GM23338 (cell line): ENCODE measurements around the gene TMED7. TPM values are rescaled to one million over a fixed set of nuclear protein-coding genes. Genes with fewer than 3 reads are reported as not detected.

Source experiments
- ATAC-seq: fragments of 200-7000 bp; cut with Tn5 transposase; 3 replicates; pipeline ENCODE4 v1.9.1; 2020
- DNase-seq: peaks from one replicate; pipeline ENCODE4 v3.0.0-alpha.2; 2015; ENCODE audit warnings: low spot score
- H2AFZ ChIP-seq: fragments of 200-600 bp; sonication (generic); 2 replicates; pipeline ENCODE4 v1.8.0; 2016; ENCODE audit warnings: antibody characterized with exemption, mild to moderate bottlenecking, moderate library complexity
- H3F3A ChIP-seq: fragments of 200-600 bp; sonication (generic); replicated peaks from 2 replicates; pipeline ENCODE4 v1.8.0; 2017; ENCODE audit warnings: antibody characterized with exemption, mixed run types, low read depth
- H3K27ac ChIP-seq: fragments of 200-600 bp; sonication (generic); 2 replicates; pipeline ENCODE4 v1.6.1; 2016; ENCODE audit warnings: low read depth
- H3K27me3 ChIP-seq: fragments of 200-600 bp; sonication (generic); 2 replicates; pipeline ENCODE4 v1.8.0; 2016; ENCODE audit warnings: mild to moderate bottlenecking, mixed run types, moderate library complexity; ENCODE audit not compliant: insufficient read depth
- H3K36me3 ChIP-seq: fragments of 200-600 bp; sonication (generic); 2 replicates; pipeline ENCODE4 v1.8.0; 2016; ENCODE audit warnings: mild to moderate bottlenecking; ENCODE audit not compliant: insufficient read depth
- H3K4me1 ChIP-seq: fragments of 200-600 bp; sonication (generic); 2 replicates; pipeline ENCODE4 v1.8.0; 2016; ENCODE audit warnings: mild to moderate bottlenecking, moderate library complexity; ENCODE audit not compliant: insufficient read depth
- H3K4me2 ChIP-seq: fragments of 200-600 bp; sonication (generic); 2 replicates; pipeline ENCODE4 v1.7.1; 2017; ENCODE audit warnings: mixed run types
- H3K4me3 ChIP-seq: fragments of 200-600 bp; sonication (generic); 2 replicates; pipeline ENCODE4 v1.6.1; 2016; ENCODE audit warnings: mixed run types
- H3K79me2 ChIP-seq: fragments of 200-600 bp; sonication (generic); replicated peaks from 2 replicates; pipeline ENCODE4 v1.8.0; 2017; ENCODE audit warnings: mild to moderate bottlenecking; ENCODE audit not compliant: insufficient read depth
- H3K9me2 ChIP-seq: fragments of 200-600 bp; sonication (generic); 2 replicates; pipeline ENCODE4 v1.8.0; 2017; ENCODE audit not compliant: insufficient read depth
- H4K20me1 ChIP-seq: fragments of 200-600 bp; sonication (generic); replicated peaks from 2 replicates; pipeline ENCODE4 v1.8.0; 2017; ENCODE audit warnings: mild to moderate bottlenecking; ENCODE audit not compliant: insufficient read depth
- H3K27ac Mint-ChIP-seq: 2 replicates; pipeline ENCODE4 v1.8.0; 2020; ENCODE audit warnings: inconsistent platforms, mild to moderate bottlenecking, moderate library complexity, mixed read lengths
- H3K27me3 Mint-ChIP-seq: 3 replicates; pipeline ENCODE4 v1.8.0; 2022; ENCODE audit warnings: low read depth, mild to moderate bottlenecking, moderate library complexity, mixed read lengths, inconsistent platforms; ENCODE audit not compliant: insufficient read depth, poor library complexity
- H3K36me3 Mint-ChIP-seq: 3 replicates; pipeline ENCODE4 v1.8.0; 2021; ENCODE audit warnings: low read depth, mild to moderate bottlenecking, inconsistent platforms, moderate library complexity, mixed read lengths
- H3K4me1 Mint-ChIP-seq: 3 replicates; pipeline ENCODE4 v1.8.0; 2020; ENCODE audit warnings: mild to moderate bottlenecking, inconsistent platforms, mixed read lengths
- H3K4me3 Mint-ChIP-seq: 3 replicates; pipeline ENCODE4 v1.8.0; 2021; ENCODE audit warnings: moderate library complexity, mild to moderate bottlenecking, inconsistent platforms, mixed read lengths
- H3K9me3 Mint-ChIP-seq: 3 replicates; pipeline ENCODE4 v1.8.0; 2020; ENCODE audit warnings: moderate library complexity, mild to moderate bottlenecking, inconsistent platforms, mixed read lengths
- CREB1 ChIP-seq: fragments of 250-450 bp; sonication (Bioruptor Pico); IDR thresholded peaks from 2 replicates; pipeline ENCODE4 v1.5.0; 2020; ENCODE audit warnings: low read depth, mild to moderate bottlenecking, moderate library complexity
- EZH2 ChIP-seq: fragments of 200-600 bp; sonication (generic); IDR thresholded peaks from one replicate; pipeline ENCODE4 v1.8.0; 2017; ENCODE audit warnings: antibody characterized with exemption, mild to moderate bottlenecking, low read depth; ENCODE audit not compliant: unreplicated experiment
- EZH2phosphoT487 ChIP-seq: fragments of 200-600 bp; sonication (generic); IDR thresholded peaks from one replicate; pipeline ENCODE4 v1.8.1; 2018; ENCODE audit warnings: antibody characterized with exemption; ENCODE audit not compliant: unreplicated experiment
- JUNB ChIP-seq: IDR thresholded peaks from one replicate; pipeline ENCODE4 v1.6.1; 2016; ENCODE audit warnings: antibody characterized with exemption; ENCODE audit not compliant: unreplicated experiment
- NANOG ChIP-seq: IDR thresholded peaks from 2 replicates; pipeline ENCODE4 v1.6.1; 2016; ENCODE audit warnings: antibody characterized with exemption, borderline replicate concordance
- POLR2AphosphoS5 ChIP-seq: IDR thresholded peaks from 2 replicates; pipeline ENCODE4 v1.6.1; 2016; ENCODE audit warnings: antibody characterized with exemption, low read depth
- STAT1 ChIP-seq: IDR thresholded peaks from one replicate; pipeline ENCODE4 v1.6.1; 2016; ENCODE audit warnings: antibody characterized with exemption; ENCODE audit not compliant: unreplicated experiment
- ZNF114 ChIP-seq: fragments of 250-450 bp; sonication (Bioruptor Pico); IDR thresholded peaks from 2 replicates; pipeline ENCODE4 v1.5.0; 2020; ENCODE audit warnings: mild to moderate bottlenecking, moderate library complexity
- ZNF331 ChIP-seq: fragments of 250-450 bp; sonication (Bioruptor Pico); IDR thresholded peaks from 2 replicates; pipeline ENCODE4 v1.5.0; 2020; ENCODE audit warnings: low read depth, mild to moderate bottlenecking, moderate library complexity
- ZNF462 ChIP-seq: fragments of 250-450 bp; sonication (Bioruptor Pico); IDR thresholded peaks from 2 replicates; pipeline ENCODE4 v1.5.0; 2020; ENCODE audit warnings: mild to moderate bottlenecking, moderate library complexity
- polyA plus RNA-seq: library from polyadenylated mRNA; unstranded; fragments of >200 nt; fragmentation: Nextera tagmentation; extraction: Ambion mirVana; gene quantifications from 2 replicates; pipeline ENCODE4 v1.2.1, GENCODE V29; 2016
- total RNA-seq: library from RNA; depleted of rRNA; stranded (reverse); fragments of >200 nt; shearing (Covaris generic); gene quantifications from 2 replicates; pipeline ENCODE4 v1.2.3, GENCODE V29; 2014
- TF ChIP-seq, protein P1 (sequence below): IDR thresholded peaks from one replicate; pipeline ENCODE4 v1.6.1; 2018; ENCODE audit warnings: antibody characterized with exemption; ENCODE audit not compliant: unreplicated experiment
- TF ChIP-seq, protein P2 (sequence below), 2 experiments: fragments of 200-600 bp in 1 of 2; sonication (generic) in 1 of 2; conservative IDR thresholded peaks; 2 replicates each; pipeline versions ENCODE4 v1.5.1 to v1.6.1; 2016 to 2017; ENCODE audit warnings: antibody characterized with exemption in 2 of 2, low read depth in 2 of 2, mild to moderate bottlenecking in 2 of 2, moderate library complexity in 1 of 2
- TF ChIP-seq, protein P3 (sequence below): IDR thresholded peaks from 2 replicates; pipeline ENCODE4 v1.6.1; 2016; ENCODE audit warnings: antibody characterized with exemption

Gene TMED7
- total and polyA plus RNA-seq, 2 experiments from 2014 or later, result 30.2 to 158 TPM

GRCh38 chr5:115621365-115621900 is 4.4 kb downstream of the TMED7 start:
- no peak overlapping the region for H3K4me3 Mint-ChIP-seq
- no peak for TF ChIP-seq EZH2phosphoT487
- no peak for TF ChIP-seq ZNF114
- TF ChIP-seq EZH2, result no peak
- no peak for TF ChIP-seq POLR2AphosphoS5
- no peak for TF ChIP-seq CREB1 (CRISPR knock-in tag)
- no peak for TF ChIP-seq JUNB
- TF ChIP-seq ZNF331 (CRISPR knock-in tag), result no peak
- TF ChIP-seq, protein P1, sequence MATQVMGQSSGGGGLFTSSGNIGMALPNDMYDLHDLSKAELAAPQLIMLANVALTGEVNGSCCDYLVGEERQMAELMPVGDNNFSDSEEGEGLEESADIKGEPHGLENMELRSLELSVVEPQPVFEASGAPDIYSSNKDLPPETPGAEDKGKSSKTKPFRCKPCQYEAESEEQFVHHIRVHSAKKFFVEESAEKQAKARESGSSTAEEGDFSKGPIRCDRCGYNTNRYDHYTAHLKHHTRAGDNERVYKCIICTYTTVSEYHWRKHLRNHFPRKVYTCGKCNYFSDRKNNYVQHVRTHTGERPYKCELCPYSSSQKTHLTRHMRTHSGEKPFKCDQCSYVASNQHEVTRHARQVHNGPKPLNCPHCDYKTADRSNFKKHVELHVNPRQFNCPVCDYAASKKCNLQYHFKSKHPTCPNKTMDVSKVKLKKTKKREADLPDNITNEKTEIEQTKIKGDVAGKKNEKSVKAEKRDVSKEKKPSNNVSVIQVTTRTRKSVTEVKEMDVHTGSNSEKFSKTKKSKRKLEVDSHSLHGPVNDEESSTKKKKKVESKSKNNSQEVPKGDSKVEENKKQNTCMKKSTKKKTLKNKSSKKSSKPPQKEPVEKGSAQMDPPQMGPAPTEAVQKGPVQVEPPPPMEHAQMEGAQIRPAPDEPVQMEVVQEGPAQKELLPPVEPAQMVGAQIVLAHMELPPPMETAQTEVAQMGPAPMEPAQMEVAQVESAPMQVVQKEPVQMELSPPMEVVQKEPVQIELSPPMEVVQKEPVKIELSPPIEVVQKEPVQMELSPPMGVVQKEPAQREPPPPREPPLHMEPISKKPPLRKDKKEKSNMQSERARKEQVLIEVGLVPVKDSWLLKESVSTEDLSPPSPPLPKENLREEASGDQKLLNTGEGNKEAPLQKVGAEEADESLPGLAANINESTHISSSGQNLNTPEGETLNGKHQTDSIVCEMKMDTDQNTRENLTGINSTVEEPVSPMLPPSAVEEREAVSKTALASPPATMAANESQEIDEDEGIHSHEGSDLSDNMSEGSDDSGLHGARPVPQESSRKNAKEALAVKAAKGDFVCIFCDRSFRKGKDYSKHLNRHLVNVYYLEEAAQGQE, result no peak
- TF ChIP-seq NANOG, result no peak
- no peak for TF ChIP-seq ZNF462 (CRISPR knock-in tag)
- TF ChIP-seq, protein P2, sequence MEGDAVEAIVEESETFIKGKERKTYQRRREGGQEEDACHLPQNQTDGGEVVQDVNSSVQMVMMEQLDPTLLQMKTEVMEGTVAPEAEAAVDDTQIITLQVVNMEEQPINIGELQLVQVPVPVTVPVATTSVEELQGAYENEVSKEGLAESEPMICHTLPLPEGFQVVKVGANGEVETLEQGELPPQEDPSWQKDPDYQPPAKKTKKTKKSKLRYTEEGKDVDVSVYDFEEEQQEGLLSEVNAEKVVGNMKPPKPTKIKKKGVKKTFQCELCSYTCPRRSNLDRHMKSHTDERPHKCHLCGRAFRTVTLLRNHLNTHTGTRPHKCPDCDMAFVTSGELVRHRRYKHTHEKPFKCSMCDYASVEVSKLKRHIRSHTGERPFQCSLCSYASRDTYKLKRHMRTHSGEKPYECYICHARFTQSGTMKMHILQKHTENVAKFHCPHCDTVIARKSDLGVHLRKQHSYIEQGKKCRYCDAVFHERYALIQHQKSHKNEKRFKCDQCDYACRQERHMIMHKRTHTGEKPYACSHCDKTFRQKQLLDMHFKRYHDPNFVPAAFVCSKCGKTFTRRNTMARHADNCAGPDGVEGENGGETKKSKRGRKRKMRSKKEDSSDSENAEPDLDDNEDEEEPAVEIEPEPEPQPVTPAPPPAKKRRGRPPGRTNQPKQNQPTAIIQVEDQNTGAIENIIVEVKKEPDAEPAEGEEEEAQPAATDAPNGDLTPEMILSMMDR (conservative IDR thresholded peaks at IDR 0.05; ENCODE audit: low read depth in 2 of 2), result no peak
- TF ChIP-seq, protein P3, sequence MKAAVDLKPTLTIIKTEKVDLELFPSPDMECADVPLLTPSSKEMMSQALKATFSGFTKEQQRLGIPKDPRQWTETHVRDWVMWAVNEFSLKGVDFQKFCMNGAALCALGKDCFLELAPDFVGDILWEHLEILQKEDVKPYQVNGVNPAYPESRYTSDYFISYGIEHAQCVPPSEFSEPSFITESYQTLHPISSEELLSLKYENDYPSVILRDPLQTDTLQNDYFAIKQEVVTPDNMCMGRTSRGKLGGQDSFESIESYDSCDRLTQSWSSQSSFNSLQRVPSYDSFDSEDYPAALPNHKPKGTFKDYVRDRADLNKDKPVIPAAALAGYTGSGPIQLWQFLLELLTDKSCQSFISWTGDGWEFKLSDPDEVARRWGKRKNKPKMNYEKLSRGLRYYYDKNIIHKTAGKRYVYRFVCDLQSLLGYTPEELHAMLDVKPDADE, result no peak
- no peak for TF ChIP-seq STAT1
- Histone ChIP-seq H3K27me3 (no peaks in the 10 kb centered on the region), H3K36me3 (peaks cover 17% of the 10 kb centered on the region; the same call in 1 of the 2 replicates), H3K4me3 (no peak overlapping the region), H3F3A (no peaks in the 10 kb centered on the region), H4K20me1 (peaks cover 6% of the 10 kb centered on the region; the same call in 1 of the 2 replicates), H3K4me1 (peaks cover 19% of the 10 kb centered on the region), H3K9me2 (no peaks in the 10 kb centered on the region), H3K79me2 (peaks cover 62% of the 10 kb centered on the region), H3K27ac (no peak overlapping the region), H3K4me2 (no peak overlapping the region), H2AFZ (no peak overlapping the region)
- no peak for ATAC-seq
- peaks cover 24% of the 10 kb centered on the region for H3K36me3 Mint-ChIP-seq
- DNase-seq, result no peak
- peaks cover 9% of the 10 kb centered on the region; the same call in 2 of the 3 replicates for H3K4me1 Mint-ChIP-seq
- H3K27ac Mint-ChIP-seq, result no peak overlapping the region
- no peaks in the 10 kb centered on the region for H3K27me3 Mint-ChIP-seq
- no peaks in the 10 kb centered on the region for H3K9me3 Mint-ChIP-seq
